Body of pancreas (tissue), 4 donors: ENCODE results near the gene SLC25A13. TPM values are rescaled to one million over a fixed set of nuclear protein-coding genes. Genes with fewer than 3 reads are reported as not detected.

ENCODE experiments used
- ATAC-seq: fragments of 150-250 bp; one replicate; pipeline ENCODE4 v1.9.1; 2016
- DNase-seq, 4 donors: peaks; one replicate each; pipeline ENCODE4 v3.0.0-alpha.2; 2019
- H3K27ac ChIP-seq, 4 donors: fragments of 200-600 bp; sonication (generic); 1 replicate in 3 of 4; 2 replicates in 1 of 4; pipeline versions ENCODE4 v1.5.1 to v1.6.1; 2016 to 2019; ENCODE audit warnings: mild to moderate bottlenecking in 1 of 4, mixed read lengths in 1 of 4, moderate library complexity in 1 of 4
- H3K27me3 ChIP-seq, 2 donors: fragments of 200-600 bp; sonication (generic); one replicate each; pipeline ENCODE4 v1.6.0; 2016; ENCODE audit warnings: mild to moderate bottlenecking in 1 of 2
- H3K36me3 ChIP-seq, 2 donors: fragments of 200-600 bp; sonication (generic); replicated peaks in 1 of 2; 2 replicates each; pipeline ENCODE4 v1.5.1; 2016; ENCODE audit warnings: low read depth in 2 of 2; ENCODE audit not compliant: insufficient read depth in 1 of 2
- H3K4me1 ChIP-seq: fragments of 200-600 bp; sonication (generic); one replicate; pipeline ENCODE4 v1.6.0; 2016
- H3K4me3 ChIP-seq, 2 donors: fragments of 200-600 bp; sonication (generic); 1 replicate in 1 of 2; 2 replicates in 1 of 2; pipeline ENCODE4 v1.5.1; 2016 to 2019
- H3K9me3 ChIP-seq, 3 donors: fragments of 200-600 bp; sonication (generic); 1 replicate in 2 of 3; 2 replicates in 1 of 3; pipeline ENCODE4 v1.5.1; 2016
- CTCF ChIP-seq, 7 experiments: fragments of 450-650 bp in 4 of 7; fragments of 200-600 bp in 3 of 7; sonication (generic) in 3 of 7; IDR thresholded peaks; one replicate each; pipeline ENCODE4 v1.5.1; 2016 to 2019; ENCODE audit warnings: antibody characterized with exemption in 7 of 7
- POLR2A ChIP-seq, 3 donors: fragments of 450-650 bp; IDR thresholded peaks; one replicate each; pipeline ENCODE4 v1.6.1; 2016; ENCODE audit warnings: antibody characterized with exemption in 3 of 3, mild to moderate bottlenecking in 2 of 3
- WGBS, 2 donors: methylation state at CpG; one replicate each; pipeline ENCODE4 v1.1.5; 2017; 5-methylcytosine and 5-hydroxymethylcytosine counted together
- intact Hi-C: fragments of 100-400 bp; cut with DNase I; formaldehyde crosslinking; loops from one replicate; pipeline ENCODE4 v1.15.1; 2023
- total RNA-seq, 2 donors: library from RNA; depleted of rRNA; stranded (reverse); fragments of >200 nt; gene quantifications; one replicate each; pipeline ENCODE4 v1.1.0, GENCODE V29; 2016

Gene SLC25A13
- total RNA-seq, 2 donors from 2014 or later, result 9.6 to 20.1 TPM

- intact Hi-C loops, result no loop called here
- ATAC-seq (no peak), DNase-seq (no peak)
- Histone ChIP-seq H3K4me3 (no peak overlapping the region), H3K9me3 (no peaks in the 10 kb centered on the region), H3K27ac (no peak overlapping the region), H3K27me3 (no peaks in the 10 kb centered on the region), H3K4me1 (no peaks in the 10 kb centered on the region), H3K36me3 (no peaks in the 10 kb centered on the region)
- no peak for TF ChIP-seq POLR2A (IDR thresholded peaks at IDR 0.05)
- no peak for TF ChIP-seq CTCF (IDR thresholded peaks at IDR 0.05)
- 89 to 96% methylated on average over 2 of the region's 2 CpGs for WGBS, 2 donors
Measured at GRCh38 chr7:96212474-96212873, 109.4 kb downstream of the SLC25A13 start.

- Histone ChIP-seq H3K36me3 (peaks cover 0 to under 1% of the 10 kb centered on the region in 2 donors), H3K27me3 (no peaks in the 10 kb centered on the region), H3K27ac (no peak overlapping the region), H3K4me3 (no peak overlapping the region), H3K4me1 (no peaks in the 10 kb centered on the region), H3K9me3 (no peaks in the 10 kb centered on the region)
- ATAC-seq (no peak), DNase-seq (no peak)
- intact Hi-C loops, result no loop called here
- no peak for TF ChIP-seq POLR2A (IDR thresholded peaks at IDR 0.05)
- TF ChIP-seq CTCF (IDR thresholded peaks at IDR 0.05), result no peak
Measured at GRCh38 chr7:96211954-96212353, 109.9 kb downstream of the SLC25A13 start.

GRCh38 chr7:96205665-96206064 lies 116.2 kb downstream of the SLC25A13 start:
- Histone ChIP-seq H3K36me3 (peaks cover 0 to 2% of the 10 kb centered on the region in 2 donors), H3K4me3 (no peak overlapping the region), H3K9me3 (no peaks in the 10 kb centered on the region), H3K27ac (no peak overlapping the region), H3K27me3 (no peaks in the 10 kb centered on the region), H3K4me1 (no peaks in the 10 kb centered on the region)
- DNase-seq (no peak), ATAC-seq (no peak)
- intact Hi-C loops, result no loop called here
- 83 to 98% methylated on average over 2 of the region's 2 CpGs for WGBS, 2 donors
- TF ChIP-seq POLR2A (IDR thresholded peaks at IDR 0.05) (no peak), CTCF (IDR thresholded peaks at IDR 0.05) (no peak)

GRCh38 chr7:96204601-96205000 lies 117.3 kb downstream of the SLC25A13 start:
- Histone ChIP-seq H3K9me3 (no peaks in the 10 kb centered on the region), H3K4me3 (no peak overlapping the region), H3K27ac (no peak overlapping the region), H3K36me3 (peaks cover 0 to 2% of the 10 kb centered on the region in 2 donors), H3K4me1 (no peaks in the 10 kb centered on the region), H3K27me3 (no peaks in the 10 kb centered on the region)
- DNase-seq, result no peak
- intact Hi-C loops, result no loop called here
- 73 to 82% methylated on average over 3 of the region's 3 CpGs for WGBS, 2 donors
- TF ChIP-seq POLR2A (IDR thresholded peaks at IDR 0.05), result no peak
- no peak for TF ChIP-seq CTCF (IDR thresholded peaks at IDR 0.05)
- no peak for ATAC-seq

- no peaks in the 10 kb centered on the region for H3K4me1 ChIP-seq
- ATAC-seq (no peak), DNase-seq (no peak)
- H3K27me3 ChIP-seq, result no peaks in the 10 kb centered on the region
- WGBS, 2 donors, result 91 to 96% methylated on average over 3 of the region's 3 CpGs
- TF ChIP-seq CTCF (IDR thresholded peaks at IDR 0.05), result no peak
- no peak for TF ChIP-seq POLR2A (IDR thresholded peaks at IDR 0.05)
- intact Hi-C loops, result no loop called here
- no peak overlapping the region for H3K4me3 ChIP-seq
- H3K36me3 ChIP-seq, result peaks cover 0 to 2% of the 10 kb centered on the region in 2 donors
- no peaks in the 10 kb centered on the region for H3K9me3 ChIP-seq
- no peak overlapping the region for H3K27ac ChIP-seq
Measured at GRCh38 chr7:96203786-96204185, 118.1 kb downstream of the SLC25A13 start.
